HG03460 (cell line): ENCODE results near the gene NPVF.
A peak's percentile ranks its signal among the peaks of the same experiment; 100 is the strongest.

Source experiments
- ATAC-seq: cut with Tn5 transposase; IDR thresholded peaks from one replicate; pipeline ENCODE4 v1.9.1; 2021; ENCODE audit not compliant: unreplicated experiment

NPVF gene

DNA sequence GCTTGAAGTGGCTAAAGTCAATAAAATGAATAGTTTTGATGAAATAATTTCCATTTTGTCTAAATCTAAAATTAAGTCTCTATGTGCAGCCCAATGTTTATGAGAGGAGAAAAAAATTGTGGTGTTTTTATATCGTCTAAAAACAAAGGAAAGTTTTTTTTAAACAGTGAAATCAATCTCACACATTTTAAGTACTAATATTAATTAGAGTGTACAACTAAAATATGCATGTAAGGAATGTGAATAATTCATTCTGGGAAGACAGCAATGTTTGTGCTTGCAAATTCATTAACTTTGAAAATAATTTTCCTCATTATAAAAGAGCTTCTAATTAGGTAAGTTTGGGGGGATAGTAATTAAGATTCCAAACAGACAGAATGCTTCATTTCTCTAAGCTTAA lies at the start of gene NPVF:
TSS of gene NPVF (minus strand) at position 101 of the 400 bp plus-strand sequence. CDS start at position 54, 47 bp downstream.
- no peak for ATAC-seq

DNA sequence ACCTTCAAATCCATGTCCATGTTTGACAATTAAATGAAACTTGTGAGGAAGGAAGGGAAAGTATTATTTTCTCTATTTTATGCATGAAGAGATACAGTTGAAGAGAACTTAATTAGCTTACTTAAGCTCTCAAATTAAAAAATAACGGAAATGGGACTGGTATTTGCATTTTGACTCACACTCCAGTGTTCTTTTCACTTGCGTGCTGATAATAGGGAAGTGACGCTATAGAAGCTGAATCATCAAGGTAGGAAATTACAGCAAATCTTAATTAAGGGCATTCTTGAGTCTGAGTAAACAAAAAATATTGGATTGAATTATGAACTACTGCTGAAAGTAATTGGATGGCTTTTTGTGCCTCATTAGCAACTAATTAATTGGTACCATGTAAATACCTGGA lies 44.0 kb upstream of the NPVF start:
- ATAC-seq = no peak

GRCh38 chr7:25263337-25263736 lies 35.1 kb upstream of the NPVF start:
- ATAC-seq = no peak

- no peak for ATAC-seq
Measured at GRCh38 chr7:25262586-25262985, 34.3 kb upstream of the NPVF start.

DNA sequence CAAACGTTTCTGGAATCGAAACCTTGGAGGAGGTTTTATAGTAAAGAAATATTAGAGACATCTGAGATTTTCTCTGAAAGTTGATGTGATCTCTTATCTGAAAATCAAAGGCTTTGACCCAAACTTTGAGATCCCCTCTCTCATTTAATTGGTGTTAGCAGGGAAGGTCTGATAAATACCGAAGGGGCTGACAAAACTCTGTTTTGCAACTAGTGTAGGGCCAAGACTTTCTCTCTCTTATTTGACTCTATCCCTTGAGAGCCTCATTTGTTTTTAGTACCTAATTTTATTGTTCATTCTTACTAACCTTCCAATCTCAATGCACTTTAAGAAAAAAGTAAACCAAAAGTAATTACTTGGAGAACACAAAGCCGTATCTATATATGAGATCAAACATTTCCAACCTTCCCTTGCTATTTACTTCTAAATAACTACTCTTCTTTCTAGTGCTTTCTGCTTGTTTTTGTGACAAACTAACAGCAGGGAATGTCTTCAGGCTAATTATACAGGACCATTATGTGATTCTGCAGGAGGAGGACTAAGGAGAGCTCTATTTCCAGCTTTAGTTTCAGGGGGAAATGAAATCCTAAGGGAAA lies 33.4 kb upstream of the NPVF start:
- no peak for ATAC-seq

DNA sequence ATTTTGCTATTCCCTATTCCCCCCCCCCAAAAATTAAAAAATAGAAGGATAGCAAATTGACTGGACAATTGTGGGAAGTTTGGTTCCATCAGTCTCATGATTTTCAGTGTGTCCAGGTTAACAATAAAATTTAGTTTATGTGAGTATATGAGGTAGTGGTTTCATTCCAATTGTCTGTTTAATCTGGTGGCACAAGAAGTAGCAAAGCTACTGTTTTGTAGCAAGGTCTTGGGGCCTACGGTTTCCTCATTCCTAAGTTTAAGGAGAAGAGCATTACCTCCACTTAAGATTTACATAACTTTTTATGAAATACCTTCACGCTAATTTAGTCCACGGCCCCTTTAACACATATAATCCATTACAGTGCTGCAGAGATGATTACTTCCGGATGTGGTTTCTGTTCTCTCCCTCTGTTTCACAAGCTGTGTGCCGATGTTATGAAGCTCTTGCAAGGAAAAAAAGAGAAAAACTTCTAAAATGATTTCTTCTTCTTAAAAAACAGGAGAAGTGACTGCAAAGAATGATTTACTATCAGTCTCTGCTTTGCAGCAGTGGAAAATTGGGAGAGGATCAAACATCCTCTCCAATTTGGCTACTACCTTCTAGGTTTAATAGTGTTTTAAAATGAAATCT lies 32.7 kb upstream of the NPVF start:
- no peak for ATAC-seq

GRCh38 chr7:25259487-25260243 lies 31.4 kb upstream of the NPVF start:
- peak; percentile 61 for ATAC-seq

GRCh38 chr7:25256333-25256819 lies 28.1 kb upstream of the NPVF start:
- no peak for ATAC-seq

GRCh38 chr7:25255611-25256332 lies 27.5 kb upstream of the NPVF start:
- no peak for ATAC-seq

DNA sequence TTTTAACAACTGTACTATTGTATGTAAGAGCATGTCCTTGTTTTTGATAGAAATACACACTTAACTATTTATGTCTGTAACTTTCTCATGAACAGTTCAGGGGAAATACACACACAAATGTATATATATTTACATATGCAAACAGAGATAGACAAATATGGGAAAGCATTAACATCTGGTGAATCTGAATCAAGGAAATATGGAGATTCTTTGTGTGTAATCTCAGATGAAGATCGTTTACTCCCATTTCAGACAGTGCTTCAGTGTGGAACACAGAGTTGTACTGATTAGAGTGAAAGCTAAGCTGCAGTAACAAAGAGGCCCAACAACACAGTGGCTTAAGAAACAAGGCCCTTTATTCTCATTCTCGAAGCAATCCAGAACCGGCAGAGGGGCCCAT lies 26.3 kb upstream of the NPVF start:
- ATAC-seq = no peak

GRCh38 chr7:25253714-25254113 lies 25.4 kb upstream of the NPVF start:
- no peak for ATAC-seq

- ATAC-seq = no peak
Measured at GRCh38 chr7:25250386-25250785, 22.1 kb upstream of the NPVF start.

GRCh38 chr7:25249772-25250171 lies 21.5 kb upstream of the NPVF start:
- no peak for ATAC-seq

DNA sequence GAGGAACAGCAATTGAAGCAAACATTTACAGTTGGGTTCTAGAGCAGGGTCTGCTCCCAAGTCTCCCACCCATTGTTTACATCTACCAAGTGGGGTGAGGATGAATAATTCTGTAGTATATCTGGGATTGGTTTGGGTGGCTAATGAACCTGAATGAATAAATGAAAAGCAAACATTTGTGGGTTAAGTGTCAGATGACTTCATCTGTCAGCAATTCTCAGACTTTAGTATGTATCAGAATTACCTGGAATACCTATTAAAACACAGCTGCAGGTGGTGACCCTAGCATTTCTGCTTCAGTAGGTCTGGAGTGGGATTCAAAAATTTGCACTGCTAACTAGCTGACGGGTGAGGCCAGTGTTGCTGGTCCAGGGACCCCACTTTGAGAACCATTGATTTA lies 18.0 kb upstream of the NPVF start:
- no peak for ATAC-seq

GRCh38 chr7:25244254-25245033 lies 16.2 kb upstream of the NPVF start:
- no peak for ATAC-seq

- ATAC-seq = no peak
Measured at GRCh38 chr7:25242678-25243077, 14.4 kb upstream of the NPVF start.

DNA sequence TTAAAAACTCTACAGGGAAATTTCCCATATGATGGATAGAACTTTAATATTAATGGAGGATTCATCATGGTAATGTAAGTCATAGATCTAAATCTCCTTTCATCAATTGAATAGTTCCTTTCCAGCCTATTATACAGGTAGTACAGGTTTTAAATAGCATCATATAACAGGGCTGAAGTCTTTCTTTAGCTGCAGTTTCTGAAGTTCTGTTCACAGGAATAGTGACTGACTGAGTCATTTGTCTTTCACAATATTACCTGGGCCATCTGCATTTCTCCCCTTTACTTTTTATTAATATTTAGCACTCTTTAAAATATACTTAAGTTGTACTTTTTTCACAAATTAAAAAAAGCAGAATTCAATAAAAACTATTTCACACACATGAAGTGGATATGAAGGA lies 12.6 kb upstream of the NPVF start:
- no peak for ATAC-seq

GRCh38 chr7:25240340-25240739 lies 12.1 kb upstream of the NPVF start:
- no peak for ATAC-seq

DNA sequence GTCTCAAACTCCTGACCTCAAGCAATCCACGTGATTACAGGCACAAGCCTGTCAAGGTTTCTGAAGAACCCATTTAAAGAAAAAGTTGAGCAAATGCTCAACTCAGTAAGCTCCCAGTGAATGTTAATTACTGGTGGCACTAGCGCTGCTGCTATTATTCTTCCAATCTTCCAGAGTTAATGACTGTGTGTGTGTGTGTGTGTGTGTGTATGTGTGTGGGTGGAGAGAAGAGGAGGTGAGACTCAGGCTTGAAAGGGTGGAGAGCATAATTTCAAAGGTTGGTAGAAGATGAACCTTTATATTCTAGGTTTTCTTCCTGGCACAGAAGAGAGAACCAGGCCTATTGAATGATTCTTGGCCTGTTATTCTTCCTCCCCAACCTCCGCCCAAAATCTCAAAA lies 11.6 kb upstream of the NPVF start:
- no peak for ATAC-seq

GRCh38 chr7:25238066-25238725 lies 9.9 kb upstream of the NPVF start:
- ATAC-seq = no peak
